Raji (cell line): ENCODE data around the gene MBNL1.

ENCODE experiments used
- POLR2A ChIP-seq: IDR thresholded peaks from 2 replicates; pipeline ENCODE4 v1.6.1; 2011; ENCODE audit warnings: low read depth, low read length, control low read depth; ENCODE audit not compliant: insufficient read depth

MBNL1 gene

DNA sequence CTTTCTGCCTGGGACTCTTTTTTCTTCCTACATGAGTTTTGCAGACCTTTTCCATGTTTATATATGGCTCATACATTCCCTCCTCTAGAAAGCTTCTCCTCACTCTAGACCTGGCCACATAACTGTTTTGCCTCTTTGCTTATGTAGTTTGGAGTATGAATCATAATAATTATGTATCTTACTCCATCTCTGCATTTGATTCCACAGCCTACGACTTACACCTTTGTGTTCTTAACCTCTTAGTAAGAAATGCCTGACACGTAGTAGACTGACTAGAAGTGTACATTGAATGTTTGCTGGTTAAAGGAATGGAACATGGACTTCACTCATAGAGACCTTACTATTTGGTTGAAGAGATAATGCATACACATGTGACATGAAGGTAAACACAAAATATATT is 56.4 kb downstream of the MBNL1 start:
- no peak for TF ChIP-seq POLR2A

GRCh38 chr3:152327203-152327602 is 58.5 kb downstream of the MBNL1 start:
- no peak for TF ChIP-seq POLR2A

GRCh38 chr3:152328841-152329240 is 60.1 kb downstream of the MBNL1 start:
- TF ChIP-seq POLR2A = no peak

DNA sequence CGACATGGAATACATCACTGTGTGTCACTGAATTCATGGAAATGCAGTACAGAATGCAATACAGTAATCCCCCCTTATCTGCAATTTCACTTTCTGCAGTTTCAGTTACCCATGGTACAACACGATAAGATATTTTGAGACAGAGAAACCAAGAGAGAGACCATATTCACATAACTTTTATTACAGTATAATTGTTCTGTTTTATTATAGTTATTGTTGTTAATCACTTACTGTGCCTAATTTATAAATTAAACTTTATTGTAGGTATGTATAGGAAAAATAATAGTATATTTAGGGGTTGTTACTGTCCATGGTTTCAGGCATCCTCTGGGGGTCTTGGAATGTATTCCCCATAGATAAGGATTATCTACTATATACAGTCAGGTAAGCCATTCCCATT is 61.8 kb downstream of the MBNL1 start:
- TF ChIP-seq POLR2A = no peak

DNA sequence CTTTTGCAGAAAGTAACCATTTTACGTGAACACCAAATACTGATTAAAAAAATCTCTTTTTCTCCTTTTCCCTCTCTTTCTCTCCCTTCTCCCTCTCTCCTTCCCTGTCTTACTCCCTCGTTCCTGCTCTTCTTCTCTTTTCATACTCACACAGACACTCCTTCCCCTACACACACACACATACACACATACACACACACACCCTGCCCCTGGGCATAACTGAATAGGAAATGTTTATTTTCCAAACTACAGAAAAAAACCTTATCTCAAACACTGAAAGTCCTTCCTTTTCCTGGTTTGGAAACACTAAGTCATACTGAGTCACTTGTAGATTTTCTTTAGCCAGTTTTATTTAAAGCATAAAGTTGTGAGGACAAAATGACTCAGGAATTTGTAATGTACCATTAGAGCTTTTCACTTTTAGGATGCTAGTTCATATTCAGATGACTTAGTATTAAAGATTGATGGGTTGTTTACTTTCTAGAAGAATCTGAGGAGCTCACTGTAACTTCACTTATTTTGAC is 62.4 kb downstream of the MBNL1 start:
- no peak for TF ChIP-seq POLR2A

- no peak for TF ChIP-seq POLR2A
Observed at GRCh38 chr3:152331998-152332397, 63.3 kb downstream of the MBNL1 start.

DNA sequence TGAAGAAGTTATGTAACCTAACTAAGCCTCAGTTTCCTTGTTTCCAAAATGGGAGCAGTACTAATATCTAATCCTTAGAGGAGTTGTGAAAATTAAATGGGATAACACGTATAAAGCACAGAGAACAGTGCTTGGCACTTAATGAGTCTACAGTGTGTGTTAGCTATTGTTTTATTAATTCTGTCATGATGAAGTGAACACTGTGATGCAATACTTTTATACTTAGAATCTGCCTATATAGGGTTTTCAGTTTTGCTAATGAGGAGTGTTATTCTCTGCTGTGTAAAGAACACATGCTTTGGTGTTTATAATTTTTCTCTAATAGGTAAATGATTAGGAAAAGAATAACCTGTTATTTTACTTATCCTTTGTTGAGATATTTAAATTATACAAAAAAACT is 65.2 kb downstream of the MBNL1 start:
- TF ChIP-seq POLR2A = no peak

DNA sequence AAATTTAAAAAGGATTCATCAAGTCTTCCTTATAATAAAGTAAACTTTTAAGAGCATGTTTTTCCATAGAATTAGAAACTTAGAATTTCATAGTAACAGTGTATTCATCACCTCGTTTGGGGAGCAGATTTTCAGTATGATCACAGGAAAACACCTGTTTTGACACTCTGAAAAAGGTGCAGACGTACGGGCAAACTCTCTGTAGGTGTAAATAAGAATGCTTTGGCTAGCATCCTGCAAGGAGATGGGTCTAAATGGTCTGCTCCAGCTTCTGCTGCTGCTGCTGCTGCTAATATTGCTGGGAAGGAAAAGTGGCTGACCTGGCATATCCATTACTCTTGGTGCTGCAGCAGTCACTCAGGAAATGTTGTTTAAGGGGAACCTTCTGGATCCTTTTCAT is 66.0 kb downstream of the MBNL1 start:
- no peak for TF ChIP-seq POLR2A

DNA sequence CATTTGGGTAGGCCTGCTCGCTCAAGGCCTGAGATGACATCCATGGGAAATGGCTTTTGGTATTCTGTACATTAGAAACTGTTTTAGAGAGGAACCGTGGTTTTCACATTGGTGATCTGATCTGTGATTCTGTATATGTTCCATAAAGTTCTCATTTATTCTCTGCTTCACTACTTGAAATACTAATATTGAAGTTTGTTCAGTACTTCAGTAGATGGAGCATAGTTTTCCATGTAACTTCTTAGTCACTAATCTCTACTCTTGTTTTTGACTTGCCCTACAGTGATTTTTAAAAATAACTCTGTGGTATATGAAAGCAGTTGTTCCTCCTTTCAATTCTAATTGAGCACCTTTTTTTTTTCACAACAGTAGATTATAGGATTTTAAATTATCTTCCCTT is 66.5 kb downstream of the MBNL1 start:
- no peak for TF ChIP-seq POLR2A

- no peak for TF ChIP-seq POLR2A
Observed at GRCh38 chr3:152338159-152338720, 69.5 kb downstream of the MBNL1 start.

- TF ChIP-seq POLR2A = no peak
Observed at GRCh38 chr3:152339881-152340505, 71.3 kb downstream of the MBNL1 start.

GRCh38 chr3:152345233-152345632 is 76.5 kb downstream of the MBNL1 start:
- TF ChIP-seq POLR2A = no peak

GRCh38 chr3:152346058-152346457 is 77.3 kb downstream of the MBNL1 start:
- no peak for TF ChIP-seq POLR2A

GRCh38 chr3:152346740-152347139 is 78.0 kb downstream of the MBNL1 start:
- no peak for TF ChIP-seq POLR2A

DNA sequence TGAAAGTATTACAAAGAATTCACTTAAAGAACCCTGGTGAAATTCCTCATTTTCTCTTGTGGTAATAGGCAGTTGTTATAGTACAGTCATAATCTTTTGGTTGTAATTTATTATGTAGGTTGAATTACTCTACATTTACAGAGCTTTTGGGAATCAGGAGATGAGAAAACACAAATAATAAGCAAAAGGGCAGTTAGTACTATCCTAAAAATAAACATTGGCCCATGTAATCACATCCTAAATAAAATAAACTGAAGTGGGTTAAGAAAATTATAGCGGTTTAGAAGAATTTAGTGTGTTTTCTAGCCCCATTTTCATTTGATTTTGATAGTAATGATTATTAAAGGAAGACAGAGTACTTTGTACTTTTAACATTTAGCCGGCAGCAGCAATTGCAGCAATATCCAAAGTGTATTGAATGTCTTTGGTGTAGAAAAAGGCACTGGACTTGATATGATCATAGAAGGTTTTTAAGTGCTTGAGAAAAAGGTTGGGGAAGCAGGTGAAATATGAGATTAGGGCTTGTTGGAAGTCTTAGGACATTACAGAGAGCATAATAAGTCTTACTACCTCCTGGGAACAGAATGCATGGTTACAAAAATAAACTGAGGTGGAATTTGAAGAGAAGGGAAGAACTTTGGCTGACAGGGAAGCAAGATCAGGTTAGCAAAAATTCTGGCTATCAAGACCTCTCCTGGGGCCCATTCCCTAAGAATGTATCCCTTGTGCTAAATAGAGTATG is 79.9 kb downstream of the MBNL1 start:
- no peak for TF ChIP-seq POLR2A

DNA sequence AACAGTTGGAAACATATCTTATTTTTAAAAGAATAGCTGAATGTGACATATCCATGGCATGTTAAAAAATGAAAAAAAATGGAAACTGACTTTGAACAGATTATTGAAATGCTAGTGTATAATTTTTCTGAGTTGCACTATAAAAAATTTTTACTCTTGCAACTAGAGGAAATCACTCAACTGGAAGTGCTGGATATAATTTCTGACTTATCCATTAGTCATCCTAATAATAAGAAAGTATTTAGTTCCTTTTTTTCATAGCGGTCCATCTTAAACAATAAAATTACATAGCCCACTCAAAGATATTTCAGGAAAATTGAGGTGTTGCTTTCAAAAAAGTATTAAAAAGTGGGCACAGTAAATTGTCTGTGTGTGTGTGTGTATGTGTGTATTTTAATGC is 80.7 kb downstream of the MBNL1 start:
- TF ChIP-seq POLR2A = no peak
